Stimulated activated memory B cell treated with anti-CD40 and anti-IgM and Interleukin-4, amounts not matched to agents 10 μg/mL and 1 μg/mL and 100 μg/mL, for 72 hours (primary cell): Measurements from ENCODE around the gene FAM186B.
A peak's percentile ranks its signal among the peaks of the same experiment; 100 is the strongest.
"Not testable (repeated sequence)": the region's sequence is repeated elsewhere in the genome, so short reads cannot be mapped to it uniquely, and the experiment has no call there.

Experiments used
- ATAC-seq: fragments of 150-1000 bp; cut with Tn5 transposase; 2 replicates; pipeline ENCODE4 v1.10.0; 2021
- H3K27ac Mint-ChIP-seq: one replicate; pipeline ENCODE4 v1.8.0; 2022; ENCODE audit warnings: mild to moderate bottlenecking, mixed read lengths
- H3K27me3 Mint-ChIP-seq: one replicate; pipeline ENCODE4 v1.8.0; 2022; ENCODE audit warnings: mixed read lengths
- H3K36me3 Mint-ChIP-seq: one replicate; pipeline ENCODE4 v1.8.0; 2022; ENCODE audit warnings: mixed read lengths
- H3K4me1 Mint-ChIP-seq: one replicate; pipeline ENCODE4 v1.8.0; 2022; ENCODE audit warnings: mixed read lengths
- H3K4me3 Mint-ChIP-seq: one replicate; pipeline ENCODE4 v1.8.0; 2022; ENCODE audit warnings: mild to moderate bottlenecking, moderate library complexity, mixed read lengths
- H3K9me3 Mint-ChIP-seq: one replicate; pipeline ENCODE4 v1.8.0; 2022; ENCODE audit warnings: mixed read lengths

The FAM186B gene

GRCh38 chr12:49623142-49623904 is 17.9 kb upstream of the FAM186B start, which contains the start of gene PRPF40B:
PRPF40B (plus strand) TSS chr12:49623561; CDS start chr12:49623591, 30 bp downstream.
- Mint-ChIP-seq H3K36me3 (no peaks in the 10 kb centered on the region), H3K4me3 (peak within 1 kb of the TSS; percentile 83), H3K9me3 (no peaks in the 10 kb centered on the region), H3K27me3 (peaks cover 5% of the 10 kb centered on the region), H3K27ac (no peak within 1 kb of the TSS), H3K4me1 (peaks cover 23% of the 10 kb centered on the region)
- peak; percentile 89 for ATAC-seq

GRCh38 chr12:49622501-49623141 is 17.2 kb upstream of the FAM186B start:
- ATAC-seq, result peak; percentile 58
- Mint-ChIP-seq H3K4me3 (peak overlapping the region; percentile 83), H3K9me3 (no peaks in the 10 kb centered on the region), H3K4me1 (peaks cover 25% of the 10 kb centered on the region), H3K36me3 (no peaks in the 10 kb centered on the region), H3K27ac (no peak overlapping the region), H3K27me3 (peaks cover 9% of the 10 kb centered on the region)

- peaks cover 9% of the 10 kb centered on the region for H3K27me3 Mint-ChIP-seq
- no peak for ATAC-seq
- no peaks in the 10 kb centered on the region for H3K9me3 Mint-ChIP-seq
- peak overlapping the region; percentile 83 for H3K4me3 Mint-ChIP-seq
- H3K4me1 Mint-ChIP-seq, result peaks cover 26% of the 10 kb centered on the region
- H3K27ac Mint-ChIP-seq, result no peak overlapping the region
- no peaks in the 10 kb centered on the region for H3K36me3 Mint-ChIP-seq
Observed at GRCh38 chr12:49621651-49622500, 16.4 kb upstream of the FAM186B start.

DNA sequence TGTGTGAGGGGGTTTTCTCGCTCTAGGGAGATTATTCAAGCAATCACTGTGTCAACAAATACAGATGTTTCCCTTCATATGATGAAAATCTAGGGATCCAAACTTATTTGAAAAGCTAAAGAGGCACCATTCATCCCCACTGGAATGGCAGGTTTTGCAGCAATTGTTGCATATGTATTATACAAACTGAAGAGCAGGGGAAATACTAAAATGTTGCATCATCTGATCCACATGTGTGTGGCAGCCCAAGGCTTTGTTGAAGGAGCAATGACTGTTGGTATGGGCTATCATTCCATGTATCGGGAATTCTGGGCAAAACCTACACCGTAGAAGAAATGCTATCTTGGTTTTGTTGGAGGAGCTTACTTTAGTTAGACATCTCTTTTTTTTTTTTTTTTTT is 13.8 kb upstream of the FAM186B start:
- no peak overlapping the region for H3K4me3 Mint-ChIP-seq
- ATAC-seq, result no peak
- H3K9me3 Mint-ChIP-seq, result no peaks in the 10 kb centered on the region
- H3K27ac Mint-ChIP-seq, result no peak overlapping the region
- peaks cover 13% of the 10 kb centered on the region for H3K27me3 Mint-ChIP-seq
- H3K4me1 Mint-ChIP-seq, result peaks cover 32% of the 10 kb centered on the region
- H3K36me3 Mint-ChIP-seq, result no peaks in the 10 kb centered on the region

- Mint-ChIP-seq H3K27me3 (peaks cover 17% of the 10 kb centered on the region), H3K4me1 (peaks cover 32% of the 10 kb centered on the region), H3K4me3 (no peak overlapping the region), H3K27ac (peak overlapping the region; percentile 56), H3K36me3 (no peaks in the 10 kb centered on the region), H3K9me3 (no peaks in the 10 kb centered on the region)
- no peak for ATAC-seq
Observed at GRCh38 chr12:49618576-49618975, 13.1 kb upstream of the FAM186B start.

DNA sequence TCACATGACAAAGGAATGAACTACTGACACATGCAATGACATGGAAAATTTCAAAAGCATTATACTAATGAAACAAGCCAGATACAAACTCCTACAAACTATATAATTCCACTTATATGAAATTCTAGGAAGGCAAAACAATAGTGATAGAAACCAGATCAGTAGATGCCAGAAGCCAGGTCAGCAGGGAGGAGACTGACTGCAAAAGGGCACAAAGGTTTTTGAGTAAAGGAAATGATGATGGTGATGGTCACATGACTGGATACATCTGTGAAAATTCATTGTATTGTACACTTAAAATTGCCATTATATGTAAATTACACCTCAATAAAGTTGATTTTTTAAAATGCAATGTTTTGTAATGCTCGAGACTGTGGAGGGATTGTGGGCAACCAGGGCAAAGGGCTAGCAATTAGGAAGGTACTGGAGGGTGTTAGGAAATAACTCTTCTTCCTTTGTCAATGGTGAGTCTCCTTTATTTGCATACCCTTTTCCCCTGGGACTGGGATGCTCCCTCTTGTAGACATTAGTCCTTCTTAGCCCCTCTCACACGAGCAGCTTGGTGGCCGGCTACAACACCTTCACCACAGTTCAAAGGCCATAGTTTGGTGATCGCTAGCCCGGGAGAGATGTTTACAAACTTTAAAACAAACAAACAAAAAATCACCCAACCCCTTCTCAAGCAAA is 11.2 kb upstream of the FAM186B start:
- Mint-ChIP-seq H3K4me1 (peaks cover 22% of the 10 kb centered on the region), H3K27me3 (peaks cover 17% of the 10 kb centered on the region), H3K9me3 (no peaks in the 10 kb centered on the region), H3K36me3 (no peaks in the 10 kb centered on the region), H3K4me3 (no peak overlapping the region), H3K27ac (no peak overlapping the region)
- ATAC-seq, result no peak

DNA sequence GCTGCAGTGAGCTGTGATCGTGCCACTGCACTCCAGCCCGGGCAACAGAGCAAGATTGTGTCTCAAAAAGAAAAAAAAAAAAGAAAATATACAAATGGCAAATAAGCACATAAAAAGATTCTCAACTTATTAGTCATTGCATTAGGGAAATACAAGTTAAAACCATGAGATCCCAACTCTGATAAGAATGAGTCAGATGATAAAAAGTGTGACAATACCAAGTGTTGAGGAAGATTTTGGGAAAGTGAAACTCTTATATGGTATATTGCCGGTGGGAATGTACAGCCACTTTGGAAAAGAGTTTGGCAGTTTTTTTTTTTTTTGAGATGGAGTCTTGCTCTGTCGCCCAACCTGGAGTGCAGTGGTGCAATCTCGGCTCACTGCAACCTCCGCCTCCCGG is 10.3 kb upstream of the FAM186B start:
- Mint-ChIP-seq H3K36me3 (no peaks in the 10 kb centered on the region), H3K4me3 (no peak overlapping the region), H3K27ac (no peak overlapping the region), H3K9me3 (no peaks in the 10 kb centered on the region), H3K4me1 (peaks cover 13% of the 10 kb centered on the region), H3K27me3 (peaks cover 17% of the 10 kb centered on the region)
- ATAC-seq, result no peak

DNA sequence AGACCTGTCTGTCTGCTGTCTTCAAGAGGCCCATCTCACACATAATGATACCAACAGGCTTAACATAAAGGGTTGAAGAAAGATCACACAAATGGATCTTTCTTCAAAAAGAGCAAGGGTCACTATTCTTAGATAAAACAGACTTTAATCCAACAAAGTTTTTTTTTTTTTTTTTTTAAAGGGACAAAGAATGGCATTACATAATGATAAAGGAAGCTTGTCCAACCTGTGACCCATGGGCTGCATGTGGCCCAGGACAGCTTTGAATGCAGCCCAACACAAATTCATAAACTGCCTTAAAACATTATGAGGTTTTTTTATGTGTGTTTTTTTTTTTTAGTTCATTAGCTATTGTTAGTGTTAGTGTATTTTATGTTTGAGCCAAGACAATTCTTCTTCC is 6.8 kb upstream of the FAM186B start:
- no peak for ATAC-seq
- H3K4me3 Mint-ChIP-seq, result no peak overlapping the region
- H3K9me3 Mint-ChIP-seq, result no peaks in the 10 kb centered on the region
- no peak overlapping the region for H3K27ac Mint-ChIP-seq
- peaks cover 10% of the 10 kb centered on the region for H3K27me3 Mint-ChIP-seq
- H3K36me3 Mint-ChIP-seq, result no peaks in the 10 kb centered on the region
- H3K4me1 Mint-ChIP-seq, result peaks cover 7% of the 10 kb centered on the region

- not testable (repeated sequence) for H3K4me1 Mint-ChIP-seq, H3K4me3 Mint-ChIP-seq, ATAC-seq, H3K36me3 Mint-ChIP-seq, H3K9me3 Mint-ChIP-seq, H3K27ac Mint-ChIP-seq
- peaks cover 19% of the 10 kb centered on the region for H3K27me3 Mint-ChIP-seq
Observed at GRCh38 chr12:49610785-49611184, 5.3 kb upstream of the FAM186B start.

GRCh38 chr12:49609875-49610154 is 4.4 kb upstream of the FAM186B start:
- Mint-ChIP-seq H3K27me3 (peaks cover 19% of the 10 kb centered on the region), H3K4me3 (no peak overlapping the region), H3K4me1 (no peaks in the 10 kb centered on the region), H3K27ac (no peak overlapping the region), H3K36me3 (no peaks in the 10 kb centered on the region), H3K9me3 (no peaks in the 10 kb centered on the region)
- ATAC-seq, result no peak

DNA sequence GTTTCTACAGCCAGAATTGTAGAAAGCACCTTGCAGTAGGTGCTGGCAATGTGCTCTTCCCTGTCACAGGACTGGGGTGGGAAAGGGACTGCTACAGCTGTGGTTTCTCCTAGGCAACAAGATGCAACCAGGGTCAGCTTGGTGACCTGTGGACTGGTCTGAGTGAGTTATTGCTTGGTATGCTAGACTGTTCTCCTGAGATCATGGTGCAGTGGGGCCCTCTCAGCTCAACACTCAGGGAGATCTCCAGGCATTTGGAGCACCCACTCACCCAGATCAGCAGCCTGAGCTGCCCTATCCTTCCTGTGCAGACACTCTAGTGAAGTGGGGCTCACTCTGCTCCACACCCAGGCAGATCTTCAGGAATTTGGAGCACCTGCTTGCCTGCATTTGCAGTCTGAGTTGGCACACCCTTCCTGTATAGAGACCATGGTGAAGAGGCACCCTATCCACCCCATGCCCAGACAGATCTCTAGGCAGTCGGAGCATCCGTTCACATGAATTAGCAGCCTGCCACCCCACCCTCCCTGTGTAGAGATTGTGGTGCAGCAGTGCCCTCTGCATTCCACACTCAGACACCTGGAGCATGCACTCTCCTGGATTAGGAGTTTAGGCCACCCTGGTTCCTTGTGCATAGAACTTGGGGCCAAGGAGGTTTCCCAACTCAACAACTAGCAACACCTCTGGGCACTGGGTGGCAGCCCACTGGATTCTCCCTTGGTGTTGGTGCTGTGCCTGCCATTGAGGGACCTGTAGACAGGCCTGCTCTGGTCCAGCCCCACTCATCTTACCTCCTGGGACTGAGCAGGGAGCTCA is 3.8 kb upstream of the FAM186B start:
- Mint-ChIP-seq H3K27ac (no peak overlapping the region), H3K36me3 (no peaks in the 10 kb centered on the region), H3K4me1 (no peaks in the 10 kb centered on the region), H3K27me3 (peaks cover 15% of the 10 kb centered on the region), H3K4me3 (no peak overlapping the region), H3K9me3 (no peaks in the 10 kb centered on the region)
- ATAC-seq, result no peak

- no peak for ATAC-seq
- Mint-ChIP-seq H3K27ac (no peak overlapping the region), H3K9me3 (no peaks in the 10 kb centered on the region), H3K4me1 (no peaks in the 10 kb centered on the region), H3K36me3 (peaks cover 8% of the 10 kb centered on the region), H3K27me3 (peaks cover 12% of the 10 kb centered on the region), H3K4me3 (no peak overlapping the region)
Observed at GRCh38 chr12:49604856-49605255, 583 bp downstream of the FAM186B start.

DNA sequence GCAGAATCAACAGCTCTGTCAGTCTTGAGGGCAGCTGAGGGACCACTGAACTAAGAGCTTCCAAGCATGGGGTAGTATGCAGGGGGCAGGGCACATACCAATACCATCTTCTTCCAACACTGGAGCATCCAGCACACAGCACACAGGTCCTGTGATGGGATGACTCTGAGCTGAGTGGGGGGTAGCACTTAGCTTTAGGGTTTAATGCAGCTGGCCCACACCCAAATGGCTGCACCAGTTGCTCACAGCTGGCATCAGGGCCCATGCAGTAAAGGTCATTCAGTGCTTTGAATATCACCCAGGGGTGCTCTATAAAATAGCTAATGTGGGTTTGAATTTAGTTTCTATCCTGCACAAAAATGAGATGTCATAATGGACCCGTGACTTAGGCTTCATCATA is 1.7 kb downstream of the FAM186B start:
- no peak for ATAC-seq
- Mint-ChIP-seq H3K36me3 (peaks cover 8% of the 10 kb centered on the region), H3K4me3 (no peak overlapping the region), H3K4me1 (no peaks in the 10 kb centered on the region), H3K27me3 (peaks cover 12% of the 10 kb centered on the region), H3K9me3 (no peaks in the 10 kb centered on the region), H3K27ac (no peak overlapping the region)

- no peak for ATAC-seq
- no peaks in the 10 kb centered on the region for H3K27me3 Mint-ChIP-seq
- no peak overlapping the region for H3K27ac Mint-ChIP-seq
- no peak overlapping the region for H3K4me3 Mint-ChIP-seq
- H3K4me1 Mint-ChIP-seq, result no peaks in the 10 kb centered on the region
- no peaks in the 10 kb centered on the region for H3K9me3 Mint-ChIP-seq
- peaks cover 8% of the 10 kb centered on the region for H3K36me3 Mint-ChIP-seq
Observed at GRCh38 chr12:49599961-49600360, 5.5 kb downstream of the FAM186B start.
